Measurements from ENCODE around the gene C12orf57. TPM values are rescaled to one million over a fixed set of nuclear protein-coding genes. Genes with fewer than 3 reads are reported as not detected.
A peak's percentile ranks its signal among the peaks of the same experiment; 100 is the strongest.

Gene C12orf57
- total RNA-seq, 1 donor from 2014 or later, result 227 TPM

DNA sequence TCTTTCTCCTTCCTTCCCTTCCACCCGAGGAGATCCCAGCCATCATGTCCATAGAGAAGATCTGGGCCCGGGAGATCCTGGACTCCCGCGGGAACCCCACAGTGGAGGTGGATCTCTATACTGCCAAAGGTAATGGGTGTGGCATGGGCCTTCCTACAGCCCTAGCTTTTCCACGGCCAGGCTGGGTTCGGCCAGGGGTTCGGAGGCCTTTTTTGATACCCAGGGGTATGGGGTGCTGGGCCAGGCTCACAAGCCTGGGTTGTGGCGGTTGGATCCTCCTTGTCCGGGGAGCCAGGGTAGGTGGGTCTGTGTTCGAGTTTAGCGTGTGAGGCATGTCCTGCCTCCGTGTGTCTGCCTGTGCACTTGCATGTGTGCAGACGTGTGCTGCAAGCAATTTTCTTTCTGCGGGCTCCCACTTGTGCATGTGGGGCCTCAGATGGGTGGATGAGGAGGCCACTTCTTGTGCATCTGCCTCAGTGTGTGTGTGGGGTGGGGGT is 28.0 kb upstream of the C12orf57 start:
- Histone ChIP-seq H3K36me3 (no peaks in the 10 kb centered on the region), H3K27me3 (ENCODE audit: low read depth) (no peaks in the 10 kb centered on the region), H3K9me3 (replicated peaks) (no peaks in the 10 kb centered on the region), H3K4me3 (peak overlapping the region; percentile 90), H3K4me1 (peaks cover 24% of the 10 kb centered on the region), H3K27ac (replicated peaks) (no peak overlapping the region)
- TF ChIP-seq, protein P1, sequence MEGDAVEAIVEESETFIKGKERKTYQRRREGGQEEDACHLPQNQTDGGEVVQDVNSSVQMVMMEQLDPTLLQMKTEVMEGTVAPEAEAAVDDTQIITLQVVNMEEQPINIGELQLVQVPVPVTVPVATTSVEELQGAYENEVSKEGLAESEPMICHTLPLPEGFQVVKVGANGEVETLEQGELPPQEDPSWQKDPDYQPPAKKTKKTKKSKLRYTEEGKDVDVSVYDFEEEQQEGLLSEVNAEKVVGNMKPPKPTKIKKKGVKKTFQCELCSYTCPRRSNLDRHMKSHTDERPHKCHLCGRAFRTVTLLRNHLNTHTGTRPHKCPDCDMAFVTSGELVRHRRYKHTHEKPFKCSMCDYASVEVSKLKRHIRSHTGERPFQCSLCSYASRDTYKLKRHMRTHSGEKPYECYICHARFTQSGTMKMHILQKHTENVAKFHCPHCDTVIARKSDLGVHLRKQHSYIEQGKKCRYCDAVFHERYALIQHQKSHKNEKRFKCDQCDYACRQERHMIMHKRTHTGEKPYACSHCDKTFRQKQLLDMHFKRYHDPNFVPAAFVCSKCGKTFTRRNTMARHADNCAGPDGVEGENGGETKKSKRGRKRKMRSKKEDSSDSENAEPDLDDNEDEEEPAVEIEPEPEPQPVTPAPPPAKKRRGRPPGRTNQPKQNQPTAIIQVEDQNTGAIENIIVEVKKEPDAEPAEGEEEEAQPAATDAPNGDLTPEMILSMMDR (IDR thresholded peaks at IDR 0.05; ENCODE audit: borderline replicate concordance), result no peak
- DNase-seq, result no peak
- intact Hi-C loops (cut with micrococcal nuclease), result no loop called here

DNA sequence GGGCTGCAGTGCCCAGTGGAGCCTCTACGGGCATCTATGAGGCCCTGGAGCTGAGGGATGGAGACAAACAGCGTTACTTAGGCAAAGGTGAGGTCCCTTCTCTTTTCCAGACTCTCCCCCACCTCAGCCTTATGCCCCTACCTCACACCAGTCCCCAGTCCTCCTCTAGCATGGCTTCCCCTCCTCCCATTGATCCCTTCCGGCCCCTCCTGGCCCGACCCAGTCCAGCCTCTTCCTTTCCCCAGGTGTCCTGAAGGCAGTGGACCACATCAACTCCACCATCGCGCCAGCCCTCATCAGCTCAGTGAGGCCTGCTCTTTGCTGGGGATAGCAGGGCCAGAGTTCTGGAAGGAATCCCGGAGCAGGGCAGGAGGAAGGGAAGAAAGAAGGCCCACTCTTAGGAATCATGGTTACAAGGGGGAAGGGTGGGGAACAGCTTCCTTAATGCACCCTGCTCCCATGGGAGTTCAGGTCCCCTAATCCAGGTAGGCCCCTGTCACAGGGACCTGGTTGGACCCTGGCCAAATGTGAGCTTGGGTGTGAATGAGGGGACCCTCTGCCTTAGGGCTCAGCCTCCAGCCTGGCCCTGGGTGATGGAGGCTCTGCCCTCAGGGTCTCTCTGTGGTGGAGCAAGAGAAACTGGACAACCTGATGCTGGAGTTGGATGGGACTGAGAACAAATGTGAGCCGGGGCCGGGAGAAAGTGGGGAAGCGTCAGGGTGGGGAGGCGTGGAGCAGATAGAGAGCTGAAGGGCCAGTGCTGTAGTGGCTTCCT is 27.2 kb upstream of the C12orf57 start:
- Histone ChIP-seq H3K27ac (replicated peaks) (no peak overlapping the region), H3K9me3 (replicated peaks) (no peaks in the 10 kb centered on the region), H3K4me1 (peaks cover 24% of the 10 kb centered on the region), H3K36me3 (no peaks in the 10 kb centered on the region), H3K4me3 (no peak overlapping the region), H3K27me3 (ENCODE audit: low read depth) (no peaks in the 10 kb centered on the region)
- intact Hi-C loops (cut with micrococcal nuclease), result no loop called here
- DNase-seq, result no peak
- TF ChIP-seq, protein P1 (IDR thresholded peaks at IDR 0.05; ENCODE audit: borderline replicate concordance), result no peak

DNA sequence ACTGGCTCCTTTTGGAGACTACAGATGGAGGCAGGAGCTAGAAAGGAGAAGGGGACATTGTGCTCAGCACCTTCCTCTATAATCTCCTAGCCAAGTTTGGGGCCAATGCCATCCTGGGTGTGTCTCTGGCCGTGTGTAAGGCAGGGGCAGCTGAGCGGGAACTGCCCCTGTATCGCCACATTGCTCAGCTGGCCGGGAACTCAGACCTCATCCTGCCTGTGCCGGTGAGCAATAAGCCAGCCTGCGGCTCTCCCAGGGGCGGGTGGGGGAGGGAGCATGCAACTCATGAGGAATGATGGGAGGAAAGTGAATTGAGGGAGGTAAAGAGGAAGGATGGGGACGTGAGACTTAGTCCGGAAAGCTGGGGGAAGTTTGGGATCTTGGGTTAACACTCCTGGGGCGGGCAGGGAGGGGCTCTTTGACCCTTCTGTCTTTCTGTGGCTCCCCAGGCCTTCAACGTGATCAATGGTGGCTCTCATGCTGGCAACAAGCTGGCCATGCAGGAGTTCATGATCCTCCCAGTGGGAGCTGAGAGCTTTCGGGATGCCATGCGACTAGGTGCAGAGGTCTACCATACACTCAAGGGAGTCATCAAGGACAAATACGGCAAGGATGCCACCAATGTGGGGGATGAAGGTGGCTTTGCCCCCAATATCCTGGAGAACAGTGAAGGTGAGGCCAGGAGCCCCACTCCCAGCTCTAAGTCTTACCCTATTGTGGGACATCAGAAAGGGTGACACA is 26.2 kb upstream of the C12orf57 start:
- intact Hi-C loops (cut with micrococcal nuclease), result no loop called here
- H3K4me1 ChIP-seq, result peaks cover 24% of the 10 kb centered on the region
- no peak overlapping the region for H3K27ac ChIP-seq (replicated peaks)
- TF ChIP-seq, protein P1 (IDR thresholded peaks at IDR 0.05; ENCODE audit: borderline replicate concordance), result no peak
- H3K4me3 ChIP-seq, result no peak overlapping the region
- H3K27me3 ChIP-seq (ENCODE audit: low read depth), result no peaks in the 10 kb centered on the region
- H3K36me3 ChIP-seq, result no peaks in the 10 kb centered on the region
- H3K9me3 ChIP-seq (replicated peaks), result no peaks in the 10 kb centered on the region
- DNase-seq, result no peak

DNA sequence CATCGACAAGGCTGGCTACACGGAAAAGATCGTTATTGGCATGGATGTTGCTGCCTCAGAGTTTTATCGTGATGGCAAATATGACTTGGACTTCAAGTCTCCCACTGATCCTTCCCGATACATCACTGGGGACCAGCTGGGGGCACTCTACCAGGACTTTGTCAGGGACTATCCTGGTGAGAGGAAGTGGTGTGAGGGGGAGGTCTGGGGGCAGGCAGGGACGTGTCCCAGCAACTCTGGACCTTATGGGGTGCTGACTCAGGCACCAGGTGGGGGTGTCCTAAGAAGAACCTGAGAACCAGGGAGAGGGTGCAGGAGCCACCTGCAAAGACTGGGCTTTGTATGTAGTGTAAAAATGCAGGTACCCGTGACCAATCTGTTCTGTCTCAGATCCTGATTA is 24.2 kb upstream of the C12orf57 start:
- TF ChIP-seq, protein P1 (IDR thresholded peaks at IDR 0.05; ENCODE audit: borderline replicate concordance), result no peak
- H3K36me3 ChIP-seq, result no peaks in the 10 kb centered on the region
- no peaks in the 10 kb centered on the region for H3K27me3 ChIP-seq (ENCODE audit: low read depth)
- intact Hi-C loops (cut with micrococcal nuclease), result no loop called here
- no peak overlapping the region for H3K27ac ChIP-seq (replicated peaks)
- DNase-seq, result no peak
- peaks cover 21% of the 10 kb centered on the region for H3K4me1 ChIP-seq
- H3K4me3 ChIP-seq, result no peak overlapping the region
- H3K9me3 ChIP-seq (replicated peaks), result no peaks in the 10 kb centered on the region

DNA sequence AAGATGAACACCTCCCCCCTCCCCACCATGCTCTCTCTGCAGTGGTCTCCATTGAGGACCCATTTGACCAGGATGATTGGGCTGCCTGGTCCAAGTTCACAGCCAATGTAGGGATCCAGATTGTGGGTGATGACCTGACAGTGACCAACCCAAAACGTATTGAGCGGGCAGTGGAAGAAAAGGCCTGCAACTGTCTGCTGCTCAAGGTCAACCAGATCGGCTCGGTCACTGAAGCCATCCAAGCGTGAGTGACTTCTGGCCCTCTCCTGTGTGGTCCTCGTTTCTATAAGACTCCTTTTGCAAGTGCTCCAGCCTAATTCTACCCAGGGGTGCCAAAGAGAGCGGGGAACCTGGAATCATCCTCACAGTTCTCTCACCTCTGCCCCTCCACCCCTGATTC is 22.3 kb upstream of the C12orf57 start:
- H3K27ac ChIP-seq (replicated peaks), result no peak overlapping the region
- no peaks in the 10 kb centered on the region for H3K36me3 ChIP-seq
- H3K27me3 ChIP-seq (ENCODE audit: low read depth), result no peaks in the 10 kb centered on the region
- TF ChIP-seq, protein P1 (IDR thresholded peaks at IDR 0.05; ENCODE audit: borderline replicate concordance), result no peak
- H3K4me3 ChIP-seq, result no peak overlapping the region
- H3K9me3 ChIP-seq (replicated peaks), result no peaks in the 10 kb centered on the region
- intact Hi-C loops (cut with micrococcal nuclease), result no loop called here
- no peak for DNase-seq
- H3K4me1 ChIP-seq, result peaks cover 27% of the 10 kb centered on the region

Measured in left ventricle myocardium inferior (tissue), 1 donor.